ENCODE results near the gene TESK2.
"Not testable (repeated sequence)": the region's sequence is repeated elsewhere in the genome, so short reads cannot be mapped to it uniquely, and the experiment has no call there.

The TESK2 gene

DNA sequence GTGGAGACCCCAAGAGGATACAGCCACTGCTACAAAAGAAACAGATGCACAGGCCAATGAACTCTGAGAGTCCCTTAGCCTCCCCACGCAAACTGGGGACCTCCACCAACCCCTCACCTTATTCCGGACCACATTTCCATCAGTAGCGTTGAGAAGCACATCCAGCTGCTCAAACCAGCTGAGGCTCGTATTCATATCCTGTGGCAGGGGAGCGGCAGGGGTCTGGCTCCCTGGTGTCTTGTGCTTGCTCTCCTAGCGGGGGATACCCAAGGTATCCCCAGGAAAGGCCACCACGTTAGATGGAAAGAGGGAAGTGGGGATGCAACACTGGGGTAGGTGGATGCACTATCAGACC, 8.4 kb upstream of the TESK2 start:
- ChIA-PET POLR2A (interaction anchor here (0.6 to 4.2 kb wide), 8 partner anchors 9 to 380 kb away, joined by 3 to 34 read pairs (median 5); partner anchors contain the start of genes MUTYH, PRDX1 and TOE1), CTCF (interaction anchor here (0.8 to 6.3 kb wide), 12 partner anchors 8 to 488 kb away, joined by 3 to 62 read pairs (median 4); partner anchors contain the start of genes HECTD3 and TESK2)
- no peak for TF ChIP-seq CTCF (IDR thresholded peaks at IDR 0.05; ENCODE audit: control extremely low read depth, extremely low read depth, low read depth, missing control alignments)
- no peak for DNase-seq (ENCODE audit: extremely low spot score)

GRCh38 chr1:45498279-45498678, 7.3 kb upstream of the TESK2 start:
- no peak for TF ChIP-seq CTCF (IDR thresholded peaks at IDR 0.05; ENCODE audit: control extremely low read depth, extremely low read depth, low read depth, missing control alignments)
- no peak for DNase-seq (ENCODE audit: extremely low spot score)
- POLR2A ChIA-PET: interaction anchor here (4.2 kb wide), 1 partner anchor 23 kb away, joined by 34 read pairs; the partner anchor contains the start of gene PRDX1
- CTCF ChIA-PET: interaction anchor here (0.8 to 6.3 kb wide), 5 partner anchors 13 to 487 kb away, joined by 3 to 62 read pairs (median 4); partner anchors contain the start of gene HECTD3

DNA sequence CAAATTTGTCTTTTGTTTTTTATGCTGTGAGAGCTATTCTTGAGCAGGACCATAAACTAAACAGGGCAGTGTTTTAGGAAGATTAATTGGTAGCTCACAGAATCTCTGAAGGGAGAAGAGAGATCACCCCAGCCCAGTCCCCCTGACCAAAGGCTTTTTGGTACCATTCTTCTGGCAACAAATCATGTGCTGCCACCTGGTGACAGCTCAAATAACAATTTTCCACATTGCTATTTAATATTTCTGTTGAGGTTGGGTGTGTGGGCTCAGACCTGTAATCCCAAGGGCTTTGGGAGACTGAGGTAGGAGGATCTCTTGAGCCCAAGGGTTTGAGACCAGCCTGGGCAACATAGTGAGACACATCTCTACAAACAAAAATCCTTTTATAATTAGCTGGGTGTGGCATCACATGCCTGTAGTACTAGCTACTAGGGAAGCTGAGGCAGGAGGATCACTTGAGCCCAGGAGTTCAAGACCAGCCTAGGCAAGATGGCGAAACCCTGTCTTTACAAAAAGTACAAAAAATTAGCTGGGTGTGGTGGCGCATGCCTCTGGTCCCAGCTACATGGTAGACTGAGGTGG, 2.2 kb upstream of the TESK2 start:
- peak; percentile 76 for TF ChIP-seq CTCF (IDR thresholded peaks at IDR 0.05; ENCODE audit: control extremely low read depth, extremely low read depth, low read depth, missing control alignments)
- POLR2A ChIA-PET: interaction anchor here (0.6 to 3.7 kb wide), 4 partner anchors 27 to 786 kb away, joined by 3 to 26 read pairs (median 4); partner anchors contain the start of genes MUTYH and PRDX1
- DNase-seq (ENCODE audit: extremely low spot score): peak; percentile 56
- CTCF ChIA-PET: interaction anchor here (0.7 to 10.8 kb wide), 47 partner anchors 8 to 764 kb away, joined by 3 to 389 read pairs (median 4); partner anchors contain the start of genes BEST4, CCDC163, HECTD3 and HPDL

DNA sequence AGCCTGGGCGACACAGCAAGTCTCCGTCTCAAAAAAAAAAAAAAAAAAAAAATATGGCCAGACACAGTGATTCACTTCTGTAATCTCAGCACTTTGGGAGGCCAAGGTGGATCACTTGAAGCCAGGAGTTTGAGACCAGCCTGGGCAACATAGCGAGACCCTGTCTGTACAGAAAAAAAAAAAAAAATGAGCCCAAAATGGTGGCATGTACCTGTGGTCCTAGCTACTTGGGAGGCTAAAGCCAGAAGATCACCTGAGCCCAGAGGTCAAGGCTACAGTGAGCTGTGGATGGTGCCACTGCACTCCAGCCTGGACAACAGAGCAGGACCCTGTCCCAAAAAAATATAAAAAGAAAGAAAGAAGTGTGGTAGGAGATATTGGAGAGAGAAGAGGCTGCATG, 1.7 kb upstream of the TESK2 start:
- ChIA-PET POLR2A (interaction anchor here (0.6 to 3.7 kb wide), 3 partner anchors 28 to 786 kb away, joined by 3 to 26 read pairs (median 4); partner anchors contain the start of gene PRDX1), CTCF (interaction anchor here (0.8 to 10.8 kb wide), 42 partner anchors 9 to 764 kb away, joined by 3 to 389 read pairs (median 5); partner anchors contain the start of genes CCDC163, HECTD3, HPDL and MMACHC)
- DNase-seq (ENCODE audit: extremely low spot score): no peak
- no peak for TF ChIP-seq CTCF (IDR thresholded peaks at IDR 0.05; ENCODE audit: control extremely low read depth, extremely low read depth, low read depth, missing control alignments)

GRCh38 chr1:45491487-45492260, 711 bp upstream of the TESK2 start:
- POLR2A ChIA-PET: interaction anchor here (0.6 to 3.7 kb wide), 6 partner anchors 8 to 692 kb away, joined by 3 to 26 read pairs (median 6); partner anchors contain the start of genes CCDC163, MMACHC, MUTYH and NASP
- TF ChIP-seq CTCF (IDR thresholded peaks at IDR 0.05; ENCODE audit: control extremely low read depth, extremely low read depth, low read depth, missing control alignments): no peak

GRCh38 chr1:45490121-45490625, 790 bp downstream of the TESK2 start:
- DNase-seq (ENCODE audit: extremely low spot score): no peak
- no peak for TF ChIP-seq CTCF (IDR thresholded peaks at IDR 0.05; ENCODE audit: control extremely low read depth, extremely low read depth, low read depth, missing control alignments)
- ChIA-PET CTCF (interaction anchor here (1.2 to 10.8 kb wide), 9 partner anchors 11 to 475 kb away, joined by 3 to 389 read pairs (median 7); partner anchors contain the start of genes CCDC163, HECTD3, MMACHC and UROD), POLR2A (interaction anchor here (0.8 to 3.7 kb wide), 4 partner anchors 30 to 671 kb away, joined by 3 to 26 read pairs (median 9); partner anchors contain the start of genes MUTYH, NASP, PRDX1 and TOE1)

More at GRCh38 chr1:45491487-45492260, 711 bp upstream of the TESK2 start:
- CTCF ChIA-PET: interaction anchor here (0.7 to 10.8 kb wide), 21 partner anchors 10 to 763 kb away, joined by 3 to 389 read pairs (median 6); partner anchors contain the start of genes CCDC163, HECTD3, MMACHC and MUTYH
- DNase-seq (ENCODE audit: extremely low spot score): no peak

- ChIA-PET POLR2A (interaction anchor here (0.6 kb wide), 1 partner anchor 66 kb away, joined by 4 read pairs; no protein-coding TSS in a partner anchor), CTCF (interaction anchor here (1.2 to 10.8 kb wide), 6 partner anchors 12 to 474 kb away, joined by 3 to 389 read pairs (median 22); partner anchors contain the start of genes CCDC163, HECTD3, MMACHC and UROD)
- DNase-seq (ENCODE audit: extremely low spot score): not testable (repeated sequence)
Observed at GRCh38 chr1:45489379-45489778, 1.6 kb downstream of the TESK2 start.
